ENCODE data around the gene EPS8.
A peak's percentile ranks its signal among the peaks of the same experiment; 100 is the strongest.

The EPS8 gene

GRCh38 chr12:15701206-15701605 lies 88.0 kb downstream of the EPS8 start:
- DNase-seq = no peak
- Mint-ChIP-seq H3K9me3 (no peaks in the 10 kb centered on the region), H3K4me3 (peak overlapping the region in 1 of 2 donors; percentile 2), H3K27me3 (peaks cover 10% of the 10 kb centered on the region), H3K27ac (no peak overlapping the region), H3K4me1 (peaks cover 25% of the 10 kb centered on the region)
- peak; percentile 92 for ATAC-seq

- Mint-ChIP-seq H3K9me3 (no peaks in the 10 kb centered on the region), H3K4me3 (peak overlapping the region in 1 of 2 donors; percentile 64), H3K4me1 (peaks cover 25% of the 10 kb centered on the region), H3K27me3 (peaks cover 10% of the 10 kb centered on the region), H3K27ac (peak overlapping the region; percentile 75 to 81)
- DNase-seq (peak in 1 of 2 donors; percentile 5), ATAC-seq (peak; percentile 82)
Measured at GRCh38 chr12:15700595-15700994, 88.6 kb downstream of the EPS8 start.

DNA sequence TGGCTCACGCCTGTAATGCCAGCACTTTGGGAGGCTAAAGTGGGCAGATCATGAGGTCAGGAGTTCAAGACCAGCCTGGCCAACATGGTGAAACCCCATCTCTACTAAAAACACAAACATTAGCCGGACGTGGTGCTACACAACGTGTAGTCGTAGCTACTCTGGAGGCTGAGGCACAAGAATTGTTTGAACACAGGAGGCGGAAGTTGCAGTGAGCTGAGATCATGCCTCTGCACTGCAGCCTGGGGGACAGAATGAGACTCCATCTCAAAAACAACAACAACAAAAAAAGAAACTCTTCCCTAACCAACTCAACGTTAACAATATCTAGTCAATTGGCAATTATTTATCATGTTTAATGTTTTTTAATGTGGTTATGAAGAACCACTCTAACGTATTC lies 89.3 kb downstream of the EPS8 start:
- Mint-ChIP-seq H3K9me3 (no peaks in the 10 kb centered on the region), H3K4me3 (peak overlapping the region in 1 of 2 donors; percentile 10), H3K4me1 (peaks cover 25% of the 10 kb centered on the region), H3K27me3 (peaks cover 10% of the 10 kb centered on the region), H3K27ac (peak overlapping the region; percentile 22 to 61)
- ATAC-seq (no peak), DNase-seq (no peak)

- no peak for ATAC-seq
- Mint-ChIP-seq H3K4me3 (no peak overlapping the region), H3K27ac (no peak overlapping the region), H3K4me1 (peaks cover 25% of the 10 kb centered on the region), H3K27me3 (peaks cover 15% of the 10 kb centered on the region), H3K9me3 (peaks cover 0 to 4% of the 10 kb centered on the region in 2 donors)
- DNase-seq = no peak
Measured at GRCh38 chr12:15698377-15698871, 90.8 kb downstream of the EPS8 start.

- Mint-ChIP-seq H3K4me3 (no peak overlapping the region), H3K9me3 (peaks cover 0 to 7% of the 10 kb centered on the region in 2 donors), H3K27me3 (peaks cover 21% of the 10 kb centered on the region), H3K4me1 (peaks cover 25% of the 10 kb centered on the region), H3K27ac (no peak overlapping the region)
- no peak for DNase-seq
- no peak for ATAC-seq
Measured at GRCh38 chr12:15697201-15697600, 92.0 kb downstream of the EPS8 start.

DNA sequence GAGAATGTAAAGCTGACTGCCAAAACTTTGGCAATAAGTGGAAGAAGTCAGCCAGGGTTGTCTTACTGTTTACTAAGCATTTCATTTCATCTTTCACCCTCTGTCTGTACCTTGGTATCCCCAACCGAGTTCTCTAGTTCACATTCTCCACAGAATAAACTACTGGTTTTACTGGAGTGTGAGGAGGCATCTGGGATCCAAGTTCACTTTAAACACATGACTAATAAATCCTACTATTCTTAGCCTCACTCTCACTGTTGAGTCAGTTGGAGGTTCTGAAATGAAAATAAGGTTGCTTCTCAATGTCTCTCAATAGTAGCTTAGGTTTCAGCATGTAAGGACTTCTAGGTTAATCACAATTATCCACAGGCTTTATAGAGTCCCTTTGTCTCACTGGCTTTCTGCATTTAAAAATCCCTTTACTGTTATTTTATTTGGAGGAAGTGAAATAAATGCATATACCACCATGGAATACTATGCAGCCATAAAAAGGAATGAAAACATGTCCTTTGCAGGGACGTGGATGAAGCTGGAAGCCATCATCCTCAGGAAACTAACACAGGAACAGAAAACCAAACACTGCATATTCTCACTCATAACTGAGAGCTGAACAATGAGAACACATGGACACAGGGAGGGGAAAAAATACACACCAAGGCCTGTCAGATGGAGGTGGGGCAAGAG lies 95.8 kb downstream of the EPS8 start:
- ATAC-seq (no peak), DNase-seq (no peak)
- Mint-ChIP-seq H3K4me1 (no peaks in the 10 kb centered on the region), H3K27me3 (peaks cover 26% of the 10 kb centered on the region), H3K4me3 (no peak overlapping the region), H3K9me3 (peaks cover 0 to 7% of the 10 kb centered on the region in 2 donors), H3K27ac (no peak overlapping the region)

DNA sequence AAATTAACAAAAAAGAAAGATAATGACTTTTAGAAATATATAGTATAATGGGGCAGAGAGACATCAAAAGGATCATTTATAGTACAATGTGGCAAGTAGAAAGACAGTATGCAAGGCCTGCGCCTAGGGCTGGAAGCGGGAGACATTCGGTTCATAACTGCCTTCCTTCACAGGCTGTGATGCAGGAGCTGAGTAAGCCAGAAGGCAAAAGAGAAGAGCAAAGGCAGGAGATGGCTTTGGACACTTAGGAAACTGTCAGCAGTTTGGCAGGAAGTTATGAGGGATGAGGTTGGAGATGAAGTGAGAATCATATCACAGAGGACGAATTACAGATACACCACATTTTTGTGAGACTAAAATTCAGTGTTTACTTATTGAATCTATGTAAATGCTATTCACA lies 97.8 kb downstream of the EPS8 start:
- Mint-ChIP-seq H3K9me3 (peaks cover 0 to 7% of the 10 kb centered on the region in 2 donors), H3K4me3 (no peak overlapping the region), H3K4me1 (no peaks in the 10 kb centered on the region), H3K27ac (no peak overlapping the region), H3K27me3 (peaks cover 22% of the 10 kb centered on the region)
- ATAC-seq = no peak
- no peak for DNase-seq

GRCh38 chr12:15690320-15690719 lies 98.9 kb downstream of the EPS8 start:
- Mint-ChIP-seq H3K27ac (no peak overlapping the region), H3K9me3 (peaks cover 0 to 7% of the 10 kb centered on the region in 2 donors)

GRCh38 chr12:15689751-15690191 lies 99.4 kb downstream of the EPS8 start:
- ATAC-seq (no peak), DNase-seq (no peak)
- H3K4me3 Mint-ChIP-seq = no peak overlapping the region
- H3K9me3 Mint-ChIP-seq = peaks cover 0 to 7% of the 10 kb centered on the region in 2 donors
- H3K27ac Mint-ChIP-seq = no peak overlapping the region
- peaks cover 30% of the 10 kb centered on the region for H3K27me3 Mint-ChIP-seq
- no peaks in the 10 kb centered on the region for H3K4me1 Mint-ChIP-seq

More at GRCh38 chr12:15690320-15690719, 98.9 kb downstream of the EPS8 start:
- DNase-seq (no peak), ATAC-seq (no peak)
- Mint-ChIP-seq H3K27me3 (peaks cover 25% of the 10 kb centered on the region), H3K4me1 (no peaks in the 10 kb centered on the region), H3K4me3 (no peak overlapping the region)

DNA sequence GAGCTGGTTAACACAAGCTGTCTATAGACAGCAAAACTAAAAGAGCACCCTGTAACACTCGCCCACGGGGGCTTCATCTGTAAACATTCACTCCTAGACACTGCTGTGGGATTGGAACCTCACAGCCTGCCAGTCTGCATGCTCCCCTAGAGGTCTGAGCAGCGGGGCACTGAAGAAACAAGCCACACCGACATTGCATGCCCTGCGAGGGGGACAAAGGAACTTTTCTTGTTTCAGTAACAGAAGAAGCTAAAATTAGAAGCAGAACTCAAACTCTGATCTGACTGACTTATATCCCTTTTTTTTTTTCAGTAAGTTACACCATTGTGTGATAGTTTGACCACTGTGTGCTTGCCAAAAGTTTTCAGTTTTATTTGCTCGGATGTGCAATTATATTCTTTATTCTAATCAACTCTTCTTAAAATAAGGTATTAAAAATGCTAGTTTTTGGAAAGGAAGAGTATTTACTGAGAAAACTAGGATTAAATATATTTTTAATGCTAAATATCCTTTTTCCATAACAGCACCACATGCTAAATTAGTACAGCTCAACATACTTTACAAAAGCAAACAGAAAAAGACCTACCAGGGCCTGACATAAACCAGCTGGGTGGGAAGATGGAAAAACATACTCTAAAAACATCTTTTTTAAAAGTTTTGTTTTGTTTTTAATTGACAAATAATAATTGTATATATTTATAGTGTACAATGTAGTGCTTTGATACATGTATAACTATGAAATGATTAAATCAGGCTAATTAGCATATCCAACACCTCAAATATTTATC lies 100.2 kb downstream of the EPS8 start:
- Mint-ChIP-seq H3K4me3 (no peak overlapping the region), H3K4me1 (no peaks in the 10 kb centered on the region), H3K9me3 (peaks cover 0 to 7% of the 10 kb centered on the region in 2 donors), H3K27ac (no peak overlapping the region), H3K27me3 (peaks cover 38% of the 10 kb centered on the region)
- no peak for ATAC-seq
- no peak for DNase-seq

DNA sequence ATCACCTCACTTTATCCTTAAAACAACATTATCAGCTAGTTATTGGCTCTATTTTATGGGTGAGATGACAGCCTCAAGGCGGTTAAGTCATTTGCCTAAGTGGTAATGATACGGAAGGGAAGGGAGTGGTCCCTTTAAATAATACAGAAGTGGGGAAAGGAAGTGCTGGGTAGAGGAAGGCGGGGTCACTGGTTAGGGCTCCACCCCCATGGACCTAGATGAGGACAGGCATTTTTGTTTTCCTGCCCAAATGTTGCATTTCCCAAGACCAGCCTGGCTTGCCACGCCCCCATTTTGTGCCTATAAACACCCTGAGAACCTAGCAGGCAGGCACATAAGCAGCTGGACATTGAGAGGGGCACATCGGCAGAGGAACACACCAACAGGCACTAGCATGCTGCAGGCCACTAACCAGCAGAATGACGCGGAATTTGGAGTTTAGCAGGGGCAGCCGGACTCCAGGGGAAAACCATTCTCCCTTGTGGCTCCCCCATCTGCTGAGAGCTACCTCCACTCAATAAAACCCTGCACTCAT lies 100.9 kb downstream of the EPS8 start:
- no peak overlapping the region for H3K4me3 Mint-ChIP-seq
- ATAC-seq (no peak), DNase-seq (no peak)
- no peak overlapping the region for H3K27ac Mint-ChIP-seq
- H3K9me3 Mint-ChIP-seq = peaks cover 0 to 1% of the 10 kb centered on the region in 2 donors
- no peaks in the 10 kb centered on the region for H3K4me1 Mint-ChIP-seq
- H3K27me3 Mint-ChIP-seq = peaks cover 39% of the 10 kb centered on the region

DNA sequence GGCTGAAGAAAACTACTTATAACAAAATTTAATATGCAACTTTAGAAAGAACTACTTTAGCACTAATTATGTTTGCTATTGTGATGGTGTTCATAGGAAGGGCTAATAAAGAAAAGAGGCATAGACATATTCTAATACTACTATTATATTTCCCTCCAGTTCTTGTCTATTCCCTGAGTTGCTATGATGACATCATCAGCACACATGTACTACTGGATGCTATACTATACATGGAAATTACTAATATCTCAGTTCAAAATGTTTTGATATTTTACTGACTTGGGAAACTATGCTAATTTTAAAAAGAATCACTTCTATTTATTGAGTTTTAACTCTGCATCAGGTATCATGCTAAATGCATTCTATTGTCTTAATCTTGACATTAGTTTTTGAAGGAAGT lies 101.6 kb downstream of the EPS8 start:
- DNase-seq (no peak), ATAC-seq (no peak)
- Mint-ChIP-seq H3K27me3 (peaks cover 34% of the 10 kb centered on the region), H3K4me3 (no peak overlapping the region), H3K9me3 (no peaks in the 10 kb centered on the region), H3K4me1 (no peaks in the 10 kb centered on the region), H3K27ac (no peak overlapping the region)

- Mint-ChIP-seq H3K27ac (no peak overlapping the region), H3K4me3 (no peak overlapping the region), H3K4me1 (no peaks in the 10 kb centered on the region), H3K27me3 (peaks cover 34% of the 10 kb centered on the region), H3K9me3 (no peaks in the 10 kb centered on the region)
- ATAC-seq (no peak), DNase-seq (no peak)
Measured at GRCh38 chr12:15684896-15685658, 104.1 kb downstream of the EPS8 start.

DNA sequence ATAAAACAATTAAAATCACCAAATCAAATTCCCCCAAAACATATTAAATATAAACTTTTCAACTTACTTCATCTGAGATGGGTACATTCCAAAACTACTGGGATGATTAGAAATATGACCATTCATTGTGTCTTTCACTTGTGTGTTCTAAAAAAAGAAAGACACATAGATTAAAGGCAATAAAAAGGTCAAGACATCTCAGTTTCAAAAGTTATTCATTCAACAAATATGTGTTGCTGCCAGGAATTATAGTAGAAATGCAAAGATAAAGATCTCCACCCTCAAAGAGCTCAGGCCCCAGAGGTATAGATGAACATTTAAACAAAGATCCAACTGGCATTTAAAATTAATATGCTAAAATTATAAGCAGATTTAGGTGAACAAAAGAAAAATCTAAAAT lies 106.4 kb downstream of the EPS8 start:
- no peak for DNase-seq
- no peak for ATAC-seq

GRCh38 chr12:15679151-15679550 lies 110.0 kb downstream of the EPS8 start:
- H3K4me1 Mint-ChIP-seq = no peaks in the 10 kb centered on the region
- no peak for DNase-seq
- H3K4me3 Mint-ChIP-seq = no peak overlapping the region
- no peaks in the 10 kb centered on the region for H3K9me3 Mint-ChIP-seq
- H3K27ac Mint-ChIP-seq = no peak overlapping the region
- no peak for ATAC-seq
- peaks cover 9% of the 10 kb centered on the region for H3K27me3 Mint-ChIP-seq

More for the DNA sequence above, 106.4 kb downstream of the EPS8 start:
- no peak overlapping the region for H3K27ac Mint-ChIP-seq
- H3K27me3 Mint-ChIP-seq = peaks cover 24% of the 10 kb centered on the region
- H3K4me3 Mint-ChIP-seq = no peak overlapping the region
- H3K4me1 Mint-ChIP-seq = no peaks in the 10 kb centered on the region
- no peaks in the 10 kb centered on the region for H3K9me3 Mint-ChIP-seq

Measured in stimulated activated naive CD8-positive, alpha-beta T cell treated with anti-CD3 and anti-CD28 coated beads, Interleukin-15, amount 100 ng/mL, for 72 hours (primary cell).